B cell (primary cell): ENCODE results near the gene KRT33B. TPM values are rescaled to one million over a fixed set of nuclear protein-coding genes. Genes with fewer than 3 reads are reported as not detected.

ENCODE experiments used
- ATAC-seq: fragments of 200-7000 bp; cut with Tn5 transposase; one replicate; pipeline ENCODE4 v1.10.0; 2021; ENCODE audit warnings: low read depth, mild to moderate bottlenecking, moderate number of reproducible peaks, moderate library complexity
- CTCF ChIA-PET: fragments of 350-600 bp; sonication (Branson Sonifier 250); formaldehyde crosslinking; loops from one replicate; lab custom pipeline; 2021; ENCODE audit warnings: antibody characterized with exemption, inconsistent platforms; lab: Charles Lee
- POLR2A ChIA-PET: fragments of 350-600 bp; sonication (Branson Sonifier 250); formaldehyde crosslinking; loops from one replicate; lab custom pipeline; 2021; ENCODE audit warnings: antibody characterized with exemption; lab: Charles Lee
- DNase-seq: peaks from one replicate; pipeline ENCODE4 v3.0.0; 2013
- H2AFZ ChIP-seq: 2 replicates; pipeline ENCODE4 v1.6.1; 2012; ENCODE audit warnings: mild to moderate bottlenecking, low read depth, low read length; ENCODE audit not compliant: insufficient read depth, poor library complexity, severe bottlenecking
- H3K27ac ChIP-seq, 2 donors: 1 replicate in 1 of 2; 2 replicates in 1 of 2; pipeline ENCODE4 v1.5.1; 2012 to 2013; ENCODE audit warnings: low read length in 2 of 2, mild to moderate bottlenecking in 2 of 2, moderate library complexity in 1 of 2
- H3K27me3 ChIP-seq, 4 experiments: fragments of 200-600 bp in 1 of 4; sonication (generic) in 1 of 4; replicated peaks in 1 of 4; 1 replicate in 2 of 4; 2 replicates in 2 of 4; pipeline versions ENCODE4 v1.6.1 to v1.7.0; 2013 to 2016; ENCODE audit warnings: low read length in 3 of 4, mild to moderate bottlenecking in 2 of 4, mixed read lengths in 1 of 4, moderate library complexity in 1 of 4; ENCODE audit not compliant: insufficient read depth in 4 of 4, control insufficient read depth in 3 of 4; ENCODE audit errors: control extremely low read depth in 1 of 4
- H3K36me3 ChIP-seq, 2 experiments: replicated peaks in 1 of 2; 1 replicate in 1 of 2; 2 replicates in 1 of 2; pipeline versions ENCODE4 v1.6.1 to v1.7.1; 2013; ENCODE audit warnings: low read length in 1 of 2; ENCODE audit not compliant: insufficient read depth in 2 of 2, control insufficient read depth in 1 of 2; ENCODE audit errors: control extremely low read depth in 1 of 2, extremely low read depth in 1 of 2
- H3K4me1 ChIP-seq, 2 donors: fragments of 200-600 bp in 1 of 2; sonication (generic) in 1 of 2; 1 replicate in 1 of 2; 2 replicates in 1 of 2; pipeline versions ENCODE4 v1.5.1 to v1.6.1; 2013 to 2017; ENCODE audit warnings: low read length in 2 of 2; ENCODE audit not compliant: control insufficient read depth in 2 of 2, insufficient read depth in 2 of 2
- H3K4me2 ChIP-seq: replicated peaks from 2 replicates; pipeline ENCODE3; 2012; ENCODE audit warnings: mild to moderate bottlenecking, low read depth, low read length; ENCODE audit not compliant: poor library complexity, severe bottlenecking
- H3K4me3 ChIP-seq, 5 experiments: fragments of 200-600 bp in 1 of 5; sonication (generic) in 1 of 5; 1 replicate in 3 of 5; 2 replicates in 2 of 5; pipeline versions ENCODE4 v1.5.1 to v1.7.0; 2011 to 2016; ENCODE audit warnings: low read length in 4 of 5, mild to moderate bottlenecking in 4 of 5, low read depth in 2 of 5, control low read depth in 1 of 5, moderate library complexity in 1 of 5; ENCODE audit not compliant: insufficient read depth in 1 of 5; ENCODE audit errors: control extremely low read depth in 1 of 5, extremely low read depth in 1 of 5
- H3K79me2 ChIP-seq: fragments of 200-600 bp; sonication (generic); one replicate; pipeline ENCODE4 v1.6.0; 2016; ENCODE audit warnings: low read length; ENCODE audit not compliant: control insufficient read depth, insufficient read depth
- H3K9ac ChIP-seq: fragments of 200-600 bp; sonication (generic); 2 replicates; pipeline ENCODE4 v1.6.1; 2017; ENCODE audit warnings: mild to moderate bottlenecking, low read length, moderate library complexity
- H3K9me3 ChIP-seq, 3 donors: one replicate each; pipeline versions ENCODE4 v1.6.1 to v1.7.1; 2013; ENCODE audit warnings: low read length in 2 of 3; ENCODE audit not compliant: control insufficient read depth in 2 of 3, insufficient read depth in 1 of 3; ENCODE audit errors: control extremely low read depth in 1 of 3
- H4K20me1 ChIP-seq: 2 replicates; pipeline ENCODE4 v1.6.0; 2012; ENCODE audit warnings: mild to moderate bottlenecking, low read length; ENCODE audit not compliant: insufficient read depth, control insufficient read depth, poor library complexity, severe bottlenecking
- H3K27ac Mint-ChIP-seq: one replicate; pipeline ENCODE4 v1.8.0; 2021; ENCODE audit warnings: mixed read lengths
- H3K27me3 Mint-ChIP-seq: one replicate; pipeline ENCODE4 v1.8.0; 2021; ENCODE audit warnings: mixed read lengths
- H3K4me1 Mint-ChIP-seq: one replicate; pipeline ENCODE4 v1.8.0; 2021; ENCODE audit warnings: mixed read lengths
- H3K4me3 Mint-ChIP-seq: one replicate; pipeline ENCODE4 v1.8.0; 2021; ENCODE audit warnings: mixed read lengths
- H3K9me3 Mint-ChIP-seq: one replicate; pipeline ENCODE4 v1.8.0; 2022; ENCODE audit warnings: mixed read lengths; ENCODE audit not compliant: insufficient read depth
- CTCF ChIP-seq: fragments of 200-600 bp; IDR thresholded peaks from one replicate; pipeline ENCODE4 v1.8.0; 2022; ENCODE audit warnings: antibody characterized with exemption, mild to moderate bottlenecking
- EZH2 ChIP-seq: IDR thresholded peaks from 2 replicates; pipeline ENCODE4 v1.6.1; 2012; ENCODE audit warnings: borderline replicate concordance, low read depth, mild to moderate bottlenecking, moderate library complexity, low read length; ENCODE audit not compliant: insufficient read depth, poor library complexity, severe bottlenecking
- whole genome bisulfite sequencing: methylation state at CpG from one replicate; pipeline ENCODE4 v1.1.5; 2013; ENCODE audit warnings: missing lambda C conversion rate; ENCODE audit not compliant: insufficient coverage; 5-methylcytosine and 5-hydroxymethylcytosine counted together
- intact Hi-C: fragments of 100-400 bp; cut with micrococcal nuclease; formaldehyde crosslinking; loops from one replicate; pipeline ENCODE4 v1.10.0; 2022
- polyA plus RNA-seq: library from polyadenylated mRNA; depleted of rRNA; stranded (reverse); fragments of >200 nt; gene quantifications from 2 replicates; pipeline ENCODE4 v1.2.3, GENCODE V29; 2012
- total RNA-seq, 2 donors: library from RNA; stranded (reverse); fragments of 120-200 nt in 1 of 2; gene quantifications; 1 replicate in 1 of 2; 2 replicates in 1 of 2; pipeline versions ENCODE4 v1.2.3 to v1.2.4, GENCODE V29; 2013 to 2022

The KRT33B gene
- total and polyA plus RNA-seq, 2 donors (not counting 1 experiment from before 2014, with no cell fraction given): not detected

- ChIA-PET CTCF (no interaction called here), POLR2A (no interaction called here)
- Mint-ChIP-seq H3K27ac (no peak overlapping the region), H3K27me3 (peaks cover 4% of the 10 kb centered on the region), H3K9me3 (no peaks in the 10 kb centered on the region), H3K4me3 (no peak overlapping the region), H3K4me1 (peaks cover 3% of the 10 kb centered on the region)
- no peaks in the 10 kb centered on the region for H3K36me3 ChIP-seq
- no peak overlapping the region for H2AFZ ChIP-seq
- TF ChIP-seq EZH2 (no peak), CTCF (no peak)
- 72% methylated on average over 18 of the region's 18 CpGs for WGBS
- H3K79me2 ChIP-seq: no peaks in the 10 kb centered on the region
- H3K9ac ChIP-seq: no peak overlapping the region
- H3K4me3 ChIP-seq: no peak overlapping the region
- peaks cover 0 to 5% (median 0%) of the 10 kb centered on the region in 4 experiments for H3K27me3 ChIP-seq
- ATAC-seq (no peak), DNase-seq (no peak)
- no peaks in the 10 kb centered on the region for H4K20me1 ChIP-seq
- peaks cover 0 to 4% of the 10 kb centered on the region in 2 donors for H3K4me1 ChIP-seq
- intact Hi-C loops: loop anchor here (10.0 kb wide), 1 partner anchor 522 kb away; no protein-coding TSS in a partner anchor
- no peak overlapping the region for H3K4me2 ChIP-seq
- no peak overlapping the region for H3K27ac ChIP-seq
- H3K9me3 ChIP-seq: no peaks in the 10 kb centered on the region
Observed at GRCh38 chr17:41326173-41327145, 43.2 kb downstream of the KRT33B start.

- Histone ChIP-seq H3K4me2 (no peak overlapping the region), H3K79me2 (no peaks in the 10 kb centered on the region), H2AFZ (no peak overlapping the region), H3K27me3 (peaks cover 0 to 5% (median 0%) of the 10 kb centered on the region in 4 experiments), H3K4me1 (peaks cover 0 to 4% of the 10 kb centered on the region in 2 donors), H3K9ac (no peak overlapping the region), H3K36me3 (no peaks in the 10 kb centered on the region), H4K20me1 (no peaks in the 10 kb centered on the region), H3K27ac (no peak overlapping the region), H3K4me3 (no peak overlapping the region), H3K9me3 (peaks cover 0 to 2% (median 0%) of the 10 kb centered on the region in 3 donors)
- intact Hi-C loops: loop anchor here (10.0 kb wide), 1 partner anchor 521 kb away; no protein-coding TSS in a partner anchor
- Mint-ChIP-seq H3K27me3 (peaks cover under 1% of the 10 kb centered on the region), H3K9me3 (no peaks in the 10 kb centered on the region), H3K27ac (no peak overlapping the region), H3K4me1 (peaks cover 3% of the 10 kb centered on the region), H3K4me3 (no peak overlapping the region)
- ChIA-PET POLR2A (no interaction called here), CTCF (interaction anchor here (0.6 kb wide), 1 partner anchor 323 kb away, joined by 5 read pairs; no protein-coding TSS in a partner anchor)
- TF ChIP-seq EZH2 (no peak), CTCF (no peak)
- WGBS: 79% methylated on average over 6 of the region's 6 CpGs
- DNase-seq (no peak), ATAC-seq (no peak)
Observed at GRCh38 chr17:41325611-41326010, 44.0 kb downstream of the KRT33B start.
